Thyroid gland (tissue), 4 donors: ENCODE measurements around the gene CDK16.

ENCODE experiments used
- CTCF ChIP-seq, 6 experiments: fragments of 200-600 bp in 3 of 6; fragments of 450-650 bp in 3 of 6; sonication (generic) in 3 of 6; IDR thresholded peaks; one replicate each; pipeline ENCODE4 v1.5.1; 2016 to 2019; ENCODE audit warnings: antibody characterized with exemption in 6 of 6, mild to moderate bottlenecking in 2 of 6, inconsistent platforms in 1 of 6, moderate library complexity in 1 of 6
- POLR2A ChIP-seq, 2 donors: fragments of 450-650 bp; IDR thresholded peaks; one replicate each; pipeline ENCODE4 v1.6.1; 2017; ENCODE audit warnings: antibody characterized with exemption in 2 of 2, mild to moderate bottlenecking in 2 of 2, moderate library complexity in 1 of 2

- no peak for TF ChIP-seq CTCF (IDR thresholded peaks at IDR 0.05)
- TF ChIP-seq POLR2A (IDR thresholded peaks at IDR 0.05) = no peak
Observed at GRCh38 chrX:47199286-47199685, 19.2 kb upstream of the CDK16 start.
